Measurements from ENCODE around the gene FCSK. TPM values are rescaled to one million over a fixed set of nuclear protein-coding genes. Genes with fewer than 3 reads are reported as not detected.

The FCSK gene
- total and polyA plus RNA-seq, 2 of the 13 experiments (the other 11 are each of a cell fraction or from before 2014, with no cell fraction given): 9.1 to 19.2 TPM

- TF ChIP-seq ZNF543 (CRISPR knock-in tag; IDR thresholded peaks at IDR 0.05) (peak; percentile 82; the same call in 1 of the 2 replicates), ZNF362 (CRISPR knock-in tag; IDR thresholded peaks at IDR 0.05; ENCODE audit: borderline replicate concordance) (peak; percentile 80; the same call in 1 of the 2 replicates), REST (IDR thresholded peaks at IDR 0.05; ENCODE audit: borderline replicate concordance in 1 of 2, low read depth in 1 of 2, low read length in 2 of 2) (peak in 1 of 2 experiments; percentile 57; a peak in 2 of 4 replicates), EHMT2 (IDR thresholded peaks at IDR 0.05; ENCODE audit: borderline replicate concordance, low read depth, low read length) (no peak), MYNN (CRISPR knock-in tag; IDR thresholded peaks at IDR 0.05; ENCODE audit: low read depth) (no peak), ZNF282 (IDR thresholded peaks at IDR 0.05; ENCODE audit: partially characterized antibody) (no peak), CSRNP1 (CRISPR knock-in tag; IDR thresholded peaks at IDR 0.05) (peak; percentile 97), MTA3 (CRISPR knock-in tag; IDR thresholded peaks at IDR 0.05) (no peak), ZNF572 (CRISPR knock-in tag; IDR thresholded peaks at IDR 0.05) (no peak; the same call in 1 of the 2 replicates), HNF4G (IDR thresholded peaks at IDR 0.05; ENCODE audit: borderline replicate concordance, low read depth, low read length) (peak; percentile 100), HNF4G (CRISPR knock-in tag; IDR thresholded peaks at IDR 0.05; ENCODE audit: borderline replicate concordance, low read depth) (peak; percentile 97), ZNF614 (CRISPR knock-in tag; IDR thresholded peaks at IDR 0.05; ENCODE audit: borderline replicate concordance) (peak; percentile 90), ZUFSP (CRISPR knock-in tag; IDR thresholded peaks at IDR 0.05; ENCODE audit: borderline replicate concordance) (no peak), HES4 (CRISPR knock-in tag; IDR thresholded peaks at IDR 0.05; ENCODE audit: borderline replicate concordance) (peak; percentile 63; the same call in 1 of the 2 replicates), ZNF263 (CRISPR knock-in tag; IDR thresholded peaks at IDR 0.05) (peak; percentile 12; the same call in 1 of the 2 replicates), HNRNPK (IDR thresholded peaks at IDR 0.05; ENCODE audit: low read depth, low read length, poor library complexity, severe bottlenecking) (peak; percentile 63), HHEX (CRISPR knock-in tag; IDR thresholded peaks at IDR 0.05) (0 out of 2 replicates have a peak, but pooled peaks have one; percentile 45), YEATS2 (CRISPR knock-in tag; IDR thresholded peaks at IDR 0.05; ENCODE audit: borderline replicate concordance) (peak; percentile 34; the same call in 1 of the 2 replicates), CREM (IDR thresholded peaks at IDR 0.05) (peak; percentile 84), CREM (CRISPR knock-in tag; IDR thresholded peaks at IDR 0.05) (no peak), ZNF562 (CRISPR knock-in tag; IDR thresholded peaks at IDR 0.05; ENCODE audit: borderline replicate concordance) (no peak)
These were observed 26.0 kb upstream of the FCSK start (continued) for GRCh38 chr16:70428178-70428998.

Measured in HepG2 (cell line).